Neural cell (in vitro differentiated cells): ENCODE measurements around the gene DBN1. TPM values are rescaled to one million over a fixed set of nuclear protein-coding genes. Genes with fewer than 3 reads are reported as not detected.

Source experiments
- H2AFZ ChIP-seq: fragments of 200-600, 300-800 bp; sonication (generic), shearing (Covaris generic); 2 replicates; pipeline ENCODE4 v1.6.0; 2014; ENCODE audit warnings: low read depth, mild to moderate bottlenecking, antibody characterized with exemption, low read length, moderate library complexity
- H3F3A ChIP-seq: fragments of 200-600 bp; shearing (Covaris generic); 2 replicates; pipeline ENCODE4 v1.6.1; 2016; ENCODE audit warnings: mild to moderate bottlenecking, moderate library complexity, mixed read lengths, antibody characterized with exemption, low read length; ENCODE audit not compliant: insufficient read depth, poor library complexity, severe bottlenecking
- H3K27ac ChIP-seq: fragments of 200-600, 300-800 bp; sonication (generic), shearing (Covaris generic); 2 replicates; pipeline ENCODE4 v1.5.1; 2014; ENCODE audit warnings: mild to moderate bottlenecking, low read length, moderate library complexity
- H3K27me3 ChIP-seq: fragments of 300-800, 200-600 bp; sonication (generic), shearing (Covaris generic); 2 replicates; pipeline ENCODE4 v1.6.0; 2014; ENCODE audit warnings: mild to moderate bottlenecking, low read depth, low read length, moderate library complexity; ENCODE audit not compliant: insufficient read depth
- H3K36me3 ChIP-seq: fragments of 300-800, 200-600 bp; sonication (generic), shearing (Covaris generic); 2 replicates; pipeline ENCODE4 v1.5.1; 2014; ENCODE audit warnings: mild to moderate bottlenecking, antibody characterized with exemption, low read length, moderate library complexity; ENCODE audit not compliant: insufficient read depth
- H3K4me2 ChIP-seq: fragments of 300-800, 200-600 bp; sonication (generic), shearing (Covaris generic); 2 replicates; pipeline ENCODE4 v1.6.0; 2014; ENCODE audit warnings: mild to moderate bottlenecking, low read length
- H3K4me3 ChIP-seq: fragments of 300-800, 200-600 bp; sonication (generic), shearing (Covaris generic); 2 replicates; pipeline ENCODE4 v1.5.1; 2014; ENCODE audit warnings: mild to moderate bottlenecking, low read length, moderate library complexity
- H3K79me2 ChIP-seq: fragments of 200-600 bp; shearing (Covaris generic); replicated peaks from 2 replicates; pipeline ENCODE4 v1.6.0; 2014; ENCODE audit warnings: mild to moderate bottlenecking, low read length, moderate library complexity; ENCODE audit not compliant: insufficient read depth
- H3K9ac ChIP-seq: fragments of 300-800, 200-600 bp; sonication (generic), shearing (Covaris generic); 2 replicates; pipeline ENCODE4 v1.6.1; 2016; ENCODE audit warnings: mild to moderate bottlenecking, low read length, mixed read lengths
- H3K9me2 ChIP-seq: fragments of 200-600 bp; shearing (Covaris generic); 2 replicates; pipeline ENCODE4 v1.6.1; 2016; ENCODE audit warnings: mild to moderate bottlenecking, low read length, mixed read lengths; ENCODE audit not compliant: insufficient read depth
- H3K9me3 ChIP-seq: fragments of 200-600, 300-800 bp; sonication (generic), shearing (Covaris generic); 2 replicates; pipeline ENCODE4 v1.6.1; 2016; ENCODE audit warnings: mild to moderate bottlenecking, mixed run types, low read length, moderate library complexity, mixed read lengths
- H4K20me1 ChIP-seq: fragments of 200-600 bp; shearing (Covaris generic); 2 replicates; pipeline ENCODE4 v1.6.1; 2016; ENCODE audit warnings: mild to moderate bottlenecking, mixed run types; ENCODE audit not compliant: insufficient read depth
- EP300 ChIP-seq: fragments of 450-650 bp; conservative IDR thresholded peaks from 2 replicates; pipeline ENCODE4 v1.6.1; 2014; ENCODE audit warnings: antibody characterized with exemption, mild to moderate bottlenecking, moderate library complexity; ENCODE audit not compliant: poor library complexity, severe bottlenecking
- EZH2 ChIP-seq: fragments of 200-600, 300-800 bp; shearing (Covaris generic), sonication (generic); IDR thresholded peaks from 2 replicates; pipeline ENCODE4 v1.6.1; 2014; ENCODE audit warnings: antibody characterized with exemption, low read length, borderline replicate concordance, mild to moderate bottlenecking; ENCODE audit not compliant: insufficient read depth, poor library complexity, severe bottlenecking
- MXI1 ChIP-seq: fragments of 450-650 bp; conservative IDR thresholded peaks from 2 replicates; pipeline ENCODE4 v1.6.1; 2014; ENCODE audit warnings: antibody characterized with exemption, mild to moderate bottlenecking; ENCODE audit not compliant: poor library complexity, severe bottlenecking
- POLR2AphosphoS5 ChIP-seq: IDR thresholded peaks from 2 replicates; pipeline ENCODE4 v1.6.1; 2012
- RAD21 ChIP-seq: fragments of 450-650 bp; conservative IDR thresholded peaks from 2 replicates; pipeline ENCODE4 v1.6.1; 2014; ENCODE audit warnings: antibody characterized with exemption, mild to moderate bottlenecking, moderate library complexity
- SMC3 ChIP-seq: fragments of 450-650 bp; conservative IDR thresholded peaks from 2 replicates; pipeline ENCODE4 v1.6.1; 2014; ENCODE audit warnings: antibody characterized with exemption, mild to moderate bottlenecking, moderate library complexity; ENCODE audit not compliant: poor library complexity
- TAF1 ChIP-seq: IDR thresholded peaks from 2 replicates; pipeline ENCODE4 v1.6.1; 2012; ENCODE audit warnings: low read depth
- polyA plus RNA-seq: library from polyadenylated mRNA; depleted of rRNA; stranded (reverse); fragments of >200 nt; gene quantifications from 2 replicates; pipeline ENCODE4 v1.2.3, GENCODE V29; 2014
- TF ChIP-seq, protein P1 (sequence below): IDR thresholded peaks from 2 replicates; pipeline ENCODE4 v1.6.1; 2012; ENCODE audit warnings: borderline replicate concordance
- TF ChIP-seq, protein P2 (sequence below): fragments of 450-650 bp; IDR thresholded peaks from 2 replicates; pipeline ENCODE4 v1.5.1; 2014; ENCODE audit warnings: antibody characterized with exemption, mild to moderate bottlenecking, moderate library complexity; ENCODE audit not compliant: poor library complexity, severe bottlenecking

DBN1 gene
- polyA plus RNA-seq, 1 donor from 2014 or later, result 319 TPM

DNA sequence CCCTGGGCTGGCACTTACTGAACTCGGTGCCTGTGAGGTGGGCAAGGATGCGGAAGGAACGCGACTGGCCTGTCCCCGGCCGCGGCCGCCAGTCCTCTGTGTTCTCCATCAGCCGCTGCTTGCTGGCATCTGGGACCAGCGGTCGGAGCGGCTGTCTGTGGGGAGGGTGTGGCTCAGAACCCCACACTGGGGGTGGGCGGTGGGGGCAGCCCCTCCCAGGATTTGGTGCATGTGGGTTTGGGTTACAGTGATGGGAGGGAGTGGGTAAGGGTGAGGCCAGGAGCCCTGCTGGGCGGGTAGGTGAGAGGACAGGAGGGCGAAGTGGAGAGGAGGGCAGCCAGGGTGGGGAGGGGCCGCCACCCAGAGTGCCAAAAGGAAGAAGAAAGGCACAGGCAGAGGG lies 17.6 kb upstream of the DBN1 start:
- Histone ChIP-seq H2AFZ (no peak overlapping the region), H3K36me3 (no peaks in the 10 kb centered on the region), H3K27me3 (no peaks in the 10 kb centered on the region), H3K79me2 (peaks cover 6% of the 10 kb centered on the region), H3K9ac (no peak overlapping the region), H3K27ac (no peak overlapping the region), H3F3A (no peaks in the 10 kb centered on the region), H3K9me2 (no peaks in the 10 kb centered on the region), H3K4me3 (no peak overlapping the region), H4K20me1 (no peaks in the 10 kb centered on the region), H3K9me3 (no peaks in the 10 kb centered on the region), H3K4me2 (no peak overlapping the region)
- TF ChIP-seq SMC3 (no peak), POLR2AphosphoS5 (no peak), RAD21 (no peak), TAF1 (no peak), EZH2 (no peak), EP300 (no peak), MXI1 (no peak)
- TF ChIP-seq, protein P1, sequence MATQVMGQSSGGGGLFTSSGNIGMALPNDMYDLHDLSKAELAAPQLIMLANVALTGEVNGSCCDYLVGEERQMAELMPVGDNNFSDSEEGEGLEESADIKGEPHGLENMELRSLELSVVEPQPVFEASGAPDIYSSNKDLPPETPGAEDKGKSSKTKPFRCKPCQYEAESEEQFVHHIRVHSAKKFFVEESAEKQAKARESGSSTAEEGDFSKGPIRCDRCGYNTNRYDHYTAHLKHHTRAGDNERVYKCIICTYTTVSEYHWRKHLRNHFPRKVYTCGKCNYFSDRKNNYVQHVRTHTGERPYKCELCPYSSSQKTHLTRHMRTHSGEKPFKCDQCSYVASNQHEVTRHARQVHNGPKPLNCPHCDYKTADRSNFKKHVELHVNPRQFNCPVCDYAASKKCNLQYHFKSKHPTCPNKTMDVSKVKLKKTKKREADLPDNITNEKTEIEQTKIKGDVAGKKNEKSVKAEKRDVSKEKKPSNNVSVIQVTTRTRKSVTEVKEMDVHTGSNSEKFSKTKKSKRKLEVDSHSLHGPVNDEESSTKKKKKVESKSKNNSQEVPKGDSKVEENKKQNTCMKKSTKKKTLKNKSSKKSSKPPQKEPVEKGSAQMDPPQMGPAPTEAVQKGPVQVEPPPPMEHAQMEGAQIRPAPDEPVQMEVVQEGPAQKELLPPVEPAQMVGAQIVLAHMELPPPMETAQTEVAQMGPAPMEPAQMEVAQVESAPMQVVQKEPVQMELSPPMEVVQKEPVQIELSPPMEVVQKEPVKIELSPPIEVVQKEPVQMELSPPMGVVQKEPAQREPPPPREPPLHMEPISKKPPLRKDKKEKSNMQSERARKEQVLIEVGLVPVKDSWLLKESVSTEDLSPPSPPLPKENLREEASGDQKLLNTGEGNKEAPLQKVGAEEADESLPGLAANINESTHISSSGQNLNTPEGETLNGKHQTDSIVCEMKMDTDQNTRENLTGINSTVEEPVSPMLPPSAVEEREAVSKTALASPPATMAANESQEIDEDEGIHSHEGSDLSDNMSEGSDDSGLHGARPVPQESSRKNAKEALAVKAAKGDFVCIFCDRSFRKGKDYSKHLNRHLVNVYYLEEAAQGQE, result no peak
- TF ChIP-seq, protein P2, sequence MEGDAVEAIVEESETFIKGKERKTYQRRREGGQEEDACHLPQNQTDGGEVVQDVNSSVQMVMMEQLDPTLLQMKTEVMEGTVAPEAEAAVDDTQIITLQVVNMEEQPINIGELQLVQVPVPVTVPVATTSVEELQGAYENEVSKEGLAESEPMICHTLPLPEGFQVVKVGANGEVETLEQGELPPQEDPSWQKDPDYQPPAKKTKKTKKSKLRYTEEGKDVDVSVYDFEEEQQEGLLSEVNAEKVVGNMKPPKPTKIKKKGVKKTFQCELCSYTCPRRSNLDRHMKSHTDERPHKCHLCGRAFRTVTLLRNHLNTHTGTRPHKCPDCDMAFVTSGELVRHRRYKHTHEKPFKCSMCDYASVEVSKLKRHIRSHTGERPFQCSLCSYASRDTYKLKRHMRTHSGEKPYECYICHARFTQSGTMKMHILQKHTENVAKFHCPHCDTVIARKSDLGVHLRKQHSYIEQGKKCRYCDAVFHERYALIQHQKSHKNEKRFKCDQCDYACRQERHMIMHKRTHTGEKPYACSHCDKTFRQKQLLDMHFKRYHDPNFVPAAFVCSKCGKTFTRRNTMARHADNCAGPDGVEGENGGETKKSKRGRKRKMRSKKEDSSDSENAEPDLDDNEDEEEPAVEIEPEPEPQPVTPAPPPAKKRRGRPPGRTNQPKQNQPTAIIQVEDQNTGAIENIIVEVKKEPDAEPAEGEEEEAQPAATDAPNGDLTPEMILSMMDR, result no peak

DNA sequence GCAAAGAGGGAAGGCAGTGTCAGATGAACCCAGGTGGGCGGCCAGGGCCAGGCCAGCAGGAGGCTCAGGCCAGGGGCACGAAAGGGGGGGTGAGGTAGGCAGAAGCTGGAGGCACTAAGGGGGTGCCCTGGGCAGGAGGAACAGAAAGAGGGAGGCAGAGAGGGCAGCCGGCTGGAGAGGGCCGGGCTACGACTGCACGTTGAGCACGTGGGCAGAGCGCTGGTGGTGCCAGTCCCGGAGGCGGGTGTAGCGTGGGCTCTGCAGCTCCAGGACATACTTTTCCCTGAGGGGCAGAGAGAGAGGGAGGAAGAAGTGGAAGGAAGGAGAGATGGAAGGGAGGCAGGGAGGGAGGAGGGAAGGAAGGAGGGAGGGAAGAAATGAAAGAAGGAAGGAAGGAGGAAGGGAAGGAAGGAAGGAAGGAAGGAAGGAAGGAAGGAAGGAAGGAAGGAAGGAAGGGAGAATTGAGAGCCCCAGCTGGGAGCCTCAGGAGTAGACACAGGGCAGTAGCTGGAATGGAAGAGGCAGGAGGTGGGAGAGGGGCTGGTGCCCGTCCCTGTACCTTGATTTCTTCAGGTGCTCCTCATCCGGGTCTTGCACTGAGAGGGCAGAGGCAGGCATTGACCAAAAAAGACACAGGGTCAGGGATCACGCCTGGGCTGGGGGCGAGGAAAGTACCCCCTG lies 17.0 kb upstream of the DBN1 start:
- H4K20me1 ChIP-seq, result no peaks in the 10 kb centered on the region
- no peaks in the 10 kb centered on the region for H3K9me2 ChIP-seq
- H2AFZ ChIP-seq, result no peak overlapping the region
- no peak overlapping the region for H3K9ac ChIP-seq
- TF ChIP-seq POLR2AphosphoS5 (no peak), SMC3 (no peak), MXI1 (no peak), TAF1 (no peak), RAD21 (no peak), EP300 (no peak), EZH2 (no peak)
- TF ChIP-seq, protein P2, result no peak
- TF ChIP-seq, protein P1, result no peak
- no peak overlapping the region for H3K4me3 ChIP-seq
- no peaks in the 10 kb centered on the region for H3K27me3 ChIP-seq
- H3K36me3 ChIP-seq, result no peaks in the 10 kb centered on the region
- H3F3A ChIP-seq, result no peaks in the 10 kb centered on the region
- H3K9me3 ChIP-seq, result no peaks in the 10 kb centered on the region
- H3K27ac ChIP-seq, result no peak overlapping the region
- peaks cover under 1% of the 10 kb centered on the region for H3K79me2 ChIP-seq
- H3K4me2 ChIP-seq, result no peak overlapping the region
